Tibial nerve (tissue), 3 donors: Measurements from ENCODE around the gene RRP36.

Source experiments
- EP300 ChIP-seq, 2 donors: sonication (generic); formaldehyde crosslinking; IDR thresholded peaks; one replicate each; pipeline ENCODE4 v1.6.1; 2017; ENCODE audit warnings: antibody characterized with exemption in 2 of 2, mild to moderate bottlenecking in 1 of 2
- POLR2A ChIP-seq, 2 donors: fragments of 450-650 bp; IDR thresholded peaks; one replicate each; pipeline ENCODE4 v1.6.1; 2017; ENCODE audit warnings: antibody characterized with exemption in 2 of 2, mild to moderate bottlenecking in 2 of 2, moderate library complexity in 2 of 2

DNA sequence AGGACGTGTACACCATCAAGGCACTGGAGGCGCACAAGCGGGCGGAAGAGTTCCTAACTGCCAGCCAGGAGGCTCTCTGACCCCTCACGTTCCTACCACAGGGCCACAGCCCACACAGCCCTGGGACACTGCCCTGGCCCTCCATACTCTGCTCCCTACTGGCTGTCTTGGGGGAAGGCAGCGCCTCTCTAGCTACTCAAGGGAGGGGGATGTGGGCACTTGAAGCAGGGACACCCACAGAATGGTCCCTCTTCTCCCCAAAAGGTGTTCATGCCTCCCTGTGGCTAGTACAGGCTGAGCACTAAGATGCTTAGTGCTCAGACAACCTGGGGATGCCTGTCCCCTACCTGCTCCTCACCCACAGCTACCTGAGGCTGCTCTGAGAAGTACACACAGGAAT is 10.2 kb upstream of the RRP36 start:
- TF ChIP-seq EP300 (IDR thresholded peaks at IDR 0.05) (no peak), POLR2A (IDR thresholded peaks at IDR 0.05) (no peak)
